H7 (cell line): ENCODE results near the gene LORICRIN. TPM values are rescaled to one million over a fixed set of nuclear protein-coding genes. Genes with fewer than 3 reads are reported as not detected.

Source experiments
- DNase-seq: peaks from one replicate; pipeline ENCODE4 v3.0.0; 2012
- H3K27me3 ChIP-seq: 2 replicates; pipeline ENCODE4 v1.6.0; 2011; ENCODE audit warnings: mild to moderate bottlenecking, low read length; ENCODE audit not compliant: control insufficient read depth, insufficient read depth
- H3K36me3 ChIP-seq: replicated peaks from 2 replicates; pipeline ENCODE4 v1.5.1; 2011; ENCODE audit warnings: low read length; ENCODE audit not compliant: control insufficient read depth, insufficient read depth
- H3K4me3 ChIP-seq: 2 replicates; pipeline ENCODE4 v1.5.1; 2011; ENCODE audit warnings: low read depth, mild to moderate bottlenecking, control low read depth, low read length, moderate library complexity; ENCODE audit not compliant: insufficient read depth
- total RNA-seq: library from RNA; depleted of rRNA; stranded (reverse); fragments of >200 nt; shearing (Covaris generic); gene quantifications from 2 replicates; pipeline ENCODE4 v1.2.3, GENCODE V29; 2014; rRNA removed

LORICRIN gene
- total RNA-seq, 1 experiment from 2014 or later: not detected

DNA sequence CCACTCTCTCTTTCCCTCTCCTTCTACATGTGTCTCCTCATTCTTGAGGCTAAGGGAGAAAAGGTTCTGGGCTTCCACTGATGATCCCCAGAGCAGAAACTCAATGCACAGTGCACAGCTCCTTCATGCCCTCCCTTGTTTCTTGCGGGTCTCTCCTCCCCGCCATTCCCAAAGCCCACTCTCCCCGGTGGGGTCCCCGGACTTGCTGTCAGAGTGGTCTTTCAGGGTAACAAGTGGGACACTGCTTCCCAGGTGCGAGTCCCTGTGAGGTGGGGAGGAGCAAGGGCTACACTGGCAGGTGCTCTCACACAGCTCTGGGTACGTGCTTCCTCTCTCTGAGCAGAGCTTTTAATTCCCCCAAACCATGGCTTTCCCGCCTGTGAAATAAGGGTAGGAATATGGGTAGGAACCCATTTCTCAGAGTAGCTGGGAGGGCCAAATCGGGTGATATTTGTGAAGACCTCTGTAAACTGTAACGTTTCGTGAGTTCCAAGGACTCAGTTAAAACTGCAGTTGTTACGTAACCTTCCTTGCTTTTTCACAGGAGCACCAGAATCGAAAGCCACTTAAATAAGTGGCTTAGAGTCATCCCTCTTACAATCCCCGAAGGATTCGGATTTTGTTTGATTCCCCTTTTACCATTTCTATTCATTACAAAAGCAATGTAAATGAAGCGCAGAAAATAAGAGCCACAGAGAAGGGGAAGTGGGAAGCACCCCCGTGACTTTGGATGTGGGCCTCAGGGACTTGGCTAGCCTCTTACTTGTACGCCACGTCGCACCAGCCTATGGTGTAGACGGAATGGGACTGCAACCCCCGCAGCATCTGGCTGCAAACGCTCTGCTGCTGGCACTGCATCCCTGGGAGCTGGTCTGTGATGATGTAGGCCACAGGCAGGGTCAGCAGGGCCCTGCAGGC is 47.1 kb downstream of the LORICRIN start:
- no peaks in the 10 kb centered on the region for H3K27me3 ChIP-seq
- DNase-seq: peak; percentile 27

GRCh38 chr1:153307221-153307600 is 47.7 kb downstream of the LORICRIN start:
- Histone ChIP-seq H3K36me3 (no peaks in the 10 kb centered on the region), H3K4me3 (no peak overlapping the region), H3K27me3 (no peaks in the 10 kb centered on the region)
- no peak for DNase-seq

More for the DNA sequence above, 47.1 kb downstream of the LORICRIN start:
- no peaks in the 10 kb centered on the region for H3K36me3 ChIP-seq
- no peak overlapping the region for H3K4me3 ChIP-seq

DNA sequence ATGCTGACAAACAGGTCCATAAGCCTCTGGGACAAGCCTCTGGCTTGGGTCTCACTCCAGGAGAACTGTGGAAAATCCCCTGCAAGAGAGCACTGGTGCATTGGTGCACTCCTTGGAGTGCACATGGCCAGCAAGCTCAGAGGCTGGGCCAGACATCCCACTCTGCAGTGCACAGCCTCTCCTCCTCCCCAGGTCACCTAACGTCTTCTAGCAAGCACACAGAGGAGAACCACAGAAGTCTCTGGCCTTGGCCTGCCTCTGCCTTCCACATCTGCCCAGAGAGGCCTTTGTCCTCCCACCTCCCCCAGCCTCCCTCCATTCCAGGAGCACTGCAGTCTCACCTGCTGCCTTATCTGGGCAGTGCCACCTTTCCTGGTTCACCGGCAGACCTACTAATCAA is 49.1 kb downstream of the LORICRIN start:
- DNase-seq: no peak
- Histone ChIP-seq H3K36me3 (no peaks in the 10 kb centered on the region), H3K27me3 (no peaks in the 10 kb centered on the region), H3K4me3 (no peak overlapping the region)

DNA sequence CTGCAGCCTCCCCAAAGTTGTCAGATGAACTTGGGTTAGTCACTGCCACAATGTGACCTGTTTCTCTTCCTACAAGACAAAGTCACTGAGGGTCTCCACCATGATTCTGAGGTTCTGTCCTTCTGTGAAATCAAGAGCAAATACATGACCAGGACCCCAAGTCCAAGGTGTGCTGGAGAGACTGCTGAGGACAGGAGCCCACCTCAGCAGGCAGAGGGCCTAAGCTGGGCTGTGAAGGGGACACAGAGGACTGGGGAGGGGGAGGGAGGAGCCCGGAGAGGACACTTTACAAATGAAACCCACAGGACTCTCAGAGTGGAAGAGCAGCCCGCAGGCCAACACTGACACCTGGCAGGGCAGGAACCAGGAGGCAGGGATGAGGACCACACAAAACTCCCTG is 50.0 kb downstream of the LORICRIN start:
- Histone ChIP-seq H3K36me3 (no peaks in the 10 kb centered on the region), H3K27me3 (no peaks in the 10 kb centered on the region), H3K4me3 (no peak overlapping the region)
- DNase-seq: no peak

DNA sequence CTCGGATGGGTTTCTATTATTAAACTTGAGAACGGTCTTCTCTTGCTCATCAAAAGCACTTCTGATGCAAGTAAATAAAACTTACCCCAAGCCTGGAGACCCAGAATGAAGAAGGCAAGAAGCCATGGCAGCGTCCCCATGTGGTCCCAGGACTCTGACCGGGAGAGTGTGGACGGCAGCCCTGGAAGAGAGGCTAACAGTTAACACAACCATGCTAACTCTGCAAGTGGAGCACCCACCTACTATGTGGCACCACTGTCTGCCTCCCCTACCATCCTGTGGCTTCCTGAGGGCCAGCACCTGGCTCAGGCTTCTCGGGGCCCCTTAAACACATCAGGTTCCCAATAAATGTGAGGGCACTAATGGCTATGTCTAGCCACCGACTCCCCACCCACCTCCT is 51.0 kb downstream of the LORICRIN start:
- DNase-seq: no peak
- no peaks in the 10 kb centered on the region for H3K36me3 ChIP-seq
- no peaks in the 10 kb centered on the region for H3K27me3 ChIP-seq
- no peak overlapping the region for H3K4me3 ChIP-seq

Other genes with a start within 250 kb of the LORICRIN start
- gene SPRR1B, start 228.5 kb upstream of the LORICRIN start, total RNA-seq: not detected in 2 replicates
- gene SPRR2D, start 218.6 kb upstream of the LORICRIN start, total RNA-seq: not detected in 2 replicates
- gene SPRR2A, start 202.2 kb upstream of the LORICRIN start, total RNA-seq: not detected in 2 replicates
- not detected in 2 replicates for gene SPRR2B, start 188.1 kb upstream of the LORICRIN start, total RNA-seq
- gene SPRR2E, start 165.2 kb upstream of the LORICRIN start, total RNA-seq: not detected in 2 replicates
- gene SPRR2F, start 146.2 kb upstream of the LORICRIN start, total RNA-seq: not detected in 2 replicates
- gene SPRR2G, start 108.8 kb upstream of the LORICRIN start, total RNA-seq: 0.26 TPM in 1 of 2 replicates, not detected in the other
- gene LELP1, start 56.3 kb upstream of the LORICRIN start, total RNA-seq: not detected in 2 replicates
- gene PRR9, start 42.1 kb upstream of the LORICRIN start, total RNA-seq: not detected in 2 replicates
- gene PGLYRP3, start 53.3 kb downstream of the LORICRIN start, total RNA-seq: not detected in 2 replicates
- gene PGLYRP4, start 89.2 kb downstream of the LORICRIN start, total RNA-seq: not detected in 2 replicates
- gene S100A9, start 98.2 kb downstream of the LORICRIN start, total RNA-seq: not detected in 2 replicates
- not detected in 2 replicates for gene S100A12, start 115.9 kb downstream of the LORICRIN start, total RNA-seq
- not detected in 2 replicates for gene S100A8, start 131.4 kb downstream of the LORICRIN start, total RNA-seq
- not detected in 2 replicates for gene S100A7A, start 156.8 kb downstream of the LORICRIN start, total RNA-seq
- gene S100A7, start 201.0 kb downstream of the LORICRIN start, total RNA-seq: not detected in 2 replicates